Liver (tissue), 9 donors: ENCODE results near the gene P2RX5. TPM values are rescaled to one million over a fixed set of nuclear protein-coding genes. Genes with fewer than 3 reads are reported as not detected.

Experiments
- DNase-seq: peaks from one replicate; pipeline ENCODE4 v3.0.0-alpha.2; 2017; ENCODE audit warnings: low spot score
- H3K27ac ChIP-seq, 2 donors: one replicate each; pipeline ENCODE4 v1.7.0; 2013; ENCODE audit warnings: inconsistent platforms in 2 of 2, low read length in 2 of 2, control low read depth in 1 of 2, low read depth in 1 of 2, mild to moderate bottlenecking in 1 of 2
- H3K27me3 ChIP-seq, 4 donors: one replicate each; pipeline versions ENCODE4 v1.6.1 to v1.7.0; 2013; ENCODE audit warnings: low read length in 3 of 4, inconsistent platforms in 1 of 4, mild to moderate bottlenecking in 1 of 4, moderate library complexity in 1 of 4; ENCODE audit not compliant: control insufficient read depth in 4 of 4, insufficient read depth in 4 of 4
- H3K36me3 ChIP-seq, 4 donors: one replicate each; pipeline versions ENCODE4 v1.6.1 to v1.7.0; 2013; ENCODE audit warnings: low read length in 3 of 4, mild to moderate bottlenecking in 3 of 4, low read depth in 1 of 4, moderate library complexity in 1 of 4; ENCODE audit not compliant: control insufficient read depth in 4 of 4, insufficient read depth in 3 of 4
- H3K4me1 ChIP-seq, 4 donors: one replicate each; pipeline versions ENCODE4 v1.6.1 to v1.7.0; 2013; ENCODE audit warnings: low read length in 3 of 4, mild to moderate bottlenecking in 3 of 4, moderate library complexity in 1 of 4; ENCODE audit not compliant: control insufficient read depth in 4 of 4, insufficient read depth in 4 of 4
- H3K4me3 ChIP-seq, 3 donors: one replicate each; pipeline versions ENCODE4 v1.6.1 to v1.7.0; 2013; ENCODE audit warnings: low read length in 3 of 3, control low read depth in 1 of 3, low read depth in 1 of 3, mild to moderate bottlenecking in 1 of 3
- H3K9ac ChIP-seq, 2 donors: one replicate each; pipeline ENCODE4 v1.7.0; 2013; ENCODE audit warnings: low read length in 2 of 2, mild to moderate bottlenecking in 2 of 2, moderate library complexity in 2 of 2, control low read depth in 1 of 2, low read depth in 1 of 2
- H3K9me3 ChIP-seq, 4 donors: one replicate each; pipeline versions ENCODE4 v1.6.1 to v1.7.0; 2013; ENCODE audit warnings: low read length in 3 of 4; ENCODE audit not compliant: control insufficient read depth in 4 of 4
- EGR1 ChIP-seq, 2 donors: IDR thresholded peaks; 2 replicates each; pipeline ENCODE4 v1.6.1; 2016 to 2018; ENCODE audit warnings: antibody characterized with exemption in 2 of 2, low read depth in 2 of 2
- FOXA1 ChIP-seq: IDR thresholded peaks from 2 replicates; pipeline ENCODE4 v1.6.1; 2016; ENCODE audit warnings: antibody characterized with exemption
- FOXA2 ChIP-seq: IDR thresholded peaks from 2 replicates; pipeline ENCODE4 v1.6.1; 2016; ENCODE audit warnings: antibody characterized with exemption
- GABPA ChIP-seq, 2 donors: IDR thresholded peaks in 1 of 2; conservative IDR thresholded peaks in 1 of 2; 2 replicates each; pipeline ENCODE4 v1.6.1; 2016; ENCODE audit warnings: antibody characterized with exemption in 2 of 2, mild to moderate bottlenecking in 1 of 2, moderate library complexity in 1 of 2
- HNF4A ChIP-seq, 2 donors: conservative IDR thresholded peaks; 2 replicates each; pipeline ENCODE4 v1.6.1; 2016; ENCODE audit warnings: antibody characterized with exemption in 2 of 2, mild to moderate bottlenecking in 2 of 2
- HNF4G ChIP-seq: IDR thresholded peaks from 2 replicates; pipeline ENCODE4 v1.6.1; 2016; ENCODE audit warnings: antibody characterized with exemption
- JUND ChIP-seq, 2 donors: IDR thresholded peaks; 2 replicates each; pipeline ENCODE4 v1.6.1; 2016; ENCODE audit warnings: antibody characterized with exemption in 2 of 2
- NR2F2 ChIP-seq: IDR thresholded peaks from 2 replicates; pipeline ENCODE4 v1.6.1; 2016; ENCODE audit warnings: antibody characterized with exemption
- RAD21 ChIP-seq, 2 donors: IDR thresholded peaks; 2 replicates each; pipeline ENCODE4 v1.6.1; 2016; ENCODE audit warnings: antibody characterized with exemption in 2 of 2, mild to moderate bottlenecking in 2 of 2
- RXRA ChIP-seq, 2 donors: IDR thresholded peaks; 2 replicates each; pipeline ENCODE4 v1.6.1; 2017 to 2018; ENCODE audit warnings: antibody characterized with exemption in 2 of 2, mild to moderate bottlenecking in 1 of 2
- SP1 ChIP-seq: IDR thresholded peaks from 2 replicates; pipeline ENCODE4 v1.6.1; 2018; ENCODE audit warnings: antibody characterized with exemption, mild to moderate bottlenecking
- TAF1 ChIP-seq: conservative IDR thresholded peaks from 2 replicates; pipeline ENCODE4 v1.6.1; 2016; ENCODE audit warnings: antibody characterized with exemption, mild to moderate bottlenecking
- YY1 ChIP-seq: IDR thresholded peaks from 2 replicates; pipeline ENCODE4 v1.6.1; 2016; ENCODE audit warnings: antibody characterized with exemption, mild to moderate bottlenecking
- whole genome bisulfite sequencing: extraction: QIAGEN DNeasy Blood & Tissue Kit; methylation state at CpG from one replicate; pipeline ENCODE4 v1.1.7; 2013; 5-methylcytosine and 5-hydroxymethylcytosine counted together
- polyA plus RNA-seq, 2 donors: library from polyadenylated mRNA; stranded (reverse) in 1 of 2; unstranded in 1 of 2; fragments of 200-250 nt in 1 of 2; fragments of >200 nt in 1 of 2; fragmentation: Nextera tagmentation in 1 of 2; extraction: Ambion mirVana in 1 of 2; gene quantifications; one replicate each; pipeline versions ENCODE4 v1.2.1 to v1.2.3, GENCODE V29; 2013 to 2015
- total RNA-seq, 2 donors: library from RNA; depleted of rRNA; stranded (reverse); fragments of >200 nt; gene quantifications; one replicate each; pipeline ENCODE4 v1.2.3, GENCODE V29; 2014
- TF ChIP-seq, protein P1 (sequence below): IDR thresholded peaks from 2 replicates; pipeline ENCODE4 v1.6.1; 2016; ENCODE audit warnings: antibody characterized with exemption
- TF ChIP-seq, protein P2 (sequence below): IDR thresholded peaks from 2 replicates; pipeline ENCODE4 v1.6.1; 2016; ENCODE audit warnings: antibody characterized with exemption
- TF ChIP-seq, protein P3 (sequence below): fragments of 150-350 bp; IDR thresholded peaks from 2 replicates; pipeline ENCODE4 v1.5.1; 2017; ENCODE audit warnings: improper control_type of control experiment, low read depth, low read length; ENCODE audit not compliant: missing input control
- TF ChIP-seq, protein P4 (sequence below): IDR thresholded peaks from 2 replicates; pipeline ENCODE4 v1.6.1; 2016; ENCODE audit warnings: antibody characterized with exemption
- TF ChIP-seq, protein P5 (sequence below): IDR thresholded peaks from 2 replicates; pipeline ENCODE4 v1.6.1; 2016; ENCODE audit warnings: antibody characterized with exemption, mild to moderate bottlenecking
- donor health status: healthy.
- donor health status: healthy.
- donor health status: healthy.
- donor health status: healthy.
- donor health status: healthy.

The P2RX5 gene
- total and polyA plus RNA-seq, 4 donors = 0.31 to 1.8 (median 1.1) TPM

DNA sequence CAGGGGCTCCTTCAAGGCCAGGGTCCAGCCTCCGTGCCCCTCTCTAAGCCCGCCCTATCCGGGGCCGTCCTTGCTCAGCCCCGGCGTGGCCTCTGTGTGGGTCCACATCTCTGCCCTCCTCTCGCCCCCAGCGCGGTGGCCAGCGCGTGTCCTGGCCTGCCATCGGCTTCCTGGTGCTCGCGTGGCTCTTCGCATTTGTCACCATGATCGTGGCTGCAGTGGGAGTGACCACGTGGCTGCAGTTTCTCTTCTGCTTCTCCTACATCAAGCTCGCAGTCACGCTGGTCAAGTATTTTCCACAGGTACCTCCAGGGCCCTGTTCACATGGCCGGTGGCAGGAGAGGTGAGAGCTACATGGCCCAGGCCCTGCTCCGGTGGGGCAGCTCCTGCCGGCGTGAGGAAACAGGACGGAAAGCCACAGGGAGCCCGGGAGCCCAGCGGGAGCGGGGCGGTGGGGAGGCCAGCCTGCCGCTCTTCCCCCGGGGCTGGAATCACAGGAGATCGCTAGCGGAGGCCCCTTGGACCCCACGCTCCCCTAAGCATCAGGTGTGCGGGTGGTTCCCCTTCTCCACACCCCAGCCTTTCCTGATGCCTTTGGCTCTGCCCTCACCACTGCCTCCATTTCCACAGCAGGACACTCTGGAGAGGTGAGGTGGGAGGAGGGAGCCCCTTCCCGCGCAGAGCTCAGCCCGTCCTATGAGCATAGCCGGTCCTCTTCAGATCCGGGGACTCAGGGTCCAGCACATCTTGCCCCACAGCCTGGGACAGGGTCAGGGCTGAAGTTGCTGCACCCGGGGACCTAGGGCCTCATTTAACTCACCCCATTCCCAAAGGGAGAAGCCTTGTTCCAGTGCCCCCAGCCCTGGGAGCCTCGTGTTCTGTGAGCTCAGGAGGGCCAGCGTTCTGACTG, 37.8 kb downstream of the P2RX5 start:
- no peak overlapping the region for H3K9ac ChIP-seq
- no peak overlapping the region for H3K4me3 ChIP-seq
- WGBS = 92% methylated on average over 42 of the region's 42 CpGs

More for the DNA sequence above, 37.8 kb downstream of the P2RX5 start:
- no peaks in the 10 kb centered on the region for H3K27me3 ChIP-seq
- no peak for DNase-seq
- peaks cover 6 to 25% (median 7%) of the 10 kb centered on the region in 4 donors for H3K4me1 ChIP-seq
- TF ChIP-seq, protein P1, sequence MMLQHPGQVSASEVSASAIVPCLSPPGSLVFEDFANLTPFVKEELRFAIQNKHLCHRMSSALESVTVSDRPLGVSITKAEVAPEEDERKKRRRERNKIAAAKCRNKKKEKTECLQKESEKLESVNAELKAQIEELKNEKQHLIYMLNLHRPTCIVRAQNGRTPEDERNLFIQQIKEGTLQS = no peak
- TF ChIP-seq, protein P2, sequence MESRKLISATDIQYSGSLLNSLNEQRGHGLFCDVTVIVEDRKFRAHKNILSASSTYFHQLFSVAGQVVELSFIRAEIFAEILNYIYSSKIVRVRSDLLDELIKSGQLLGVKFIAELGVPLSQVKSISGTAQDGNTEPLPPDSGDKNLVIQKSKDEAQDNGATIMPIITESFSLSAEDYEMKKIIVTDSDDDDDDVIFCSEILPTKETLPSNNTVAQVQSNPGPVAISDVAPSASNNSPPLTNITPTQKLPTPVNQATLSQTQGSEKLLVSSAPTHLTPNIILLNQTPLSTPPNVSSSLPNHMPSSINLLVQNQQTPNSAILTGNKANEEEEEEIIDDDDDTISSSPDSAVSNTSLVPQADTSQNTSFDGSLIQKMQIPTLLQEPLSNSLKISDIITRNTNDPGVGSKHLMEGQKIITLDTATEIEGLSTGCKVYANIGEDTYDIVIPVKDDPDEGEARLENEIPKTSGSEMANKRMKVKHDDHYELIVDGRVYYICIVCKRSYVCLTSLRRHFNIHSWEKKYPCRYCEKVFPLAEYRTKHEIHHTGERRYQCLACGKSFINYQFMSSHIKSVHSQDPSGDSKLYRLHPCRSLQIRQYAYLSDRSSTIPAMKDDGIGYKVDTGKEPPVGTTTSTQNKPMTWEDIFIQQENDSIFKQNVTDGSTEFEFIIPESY = no peak
- TF ChIP-seq EGR1 (IDR thresholded peaks at IDR 0.05; ENCODE audit: low read depth in 2 of 2) (no peak), JUND (IDR thresholded peaks at IDR 0.05) (no peak), RAD21 (IDR thresholded peaks at IDR 0.05) (no peak), GABPA (IDR thresholded peaks at IDR 0.05 in 1 of 2, conservative IDR thresholded peaks at IDR 0.05 in 1 of 2) (no peak), TAF1 (no peak), RXRA (IDR thresholded peaks at IDR 0.05) (no peak), FOXA1 (no peak), SP1 (no peak), NR2F2 (no peak), FOXA2 (no peak), HNF4A (conservative IDR thresholded peaks at IDR 0.05) (no peak), HNF4G (no peak), YY1 (no peak)
- TF ChIP-seq, protein P3, sequence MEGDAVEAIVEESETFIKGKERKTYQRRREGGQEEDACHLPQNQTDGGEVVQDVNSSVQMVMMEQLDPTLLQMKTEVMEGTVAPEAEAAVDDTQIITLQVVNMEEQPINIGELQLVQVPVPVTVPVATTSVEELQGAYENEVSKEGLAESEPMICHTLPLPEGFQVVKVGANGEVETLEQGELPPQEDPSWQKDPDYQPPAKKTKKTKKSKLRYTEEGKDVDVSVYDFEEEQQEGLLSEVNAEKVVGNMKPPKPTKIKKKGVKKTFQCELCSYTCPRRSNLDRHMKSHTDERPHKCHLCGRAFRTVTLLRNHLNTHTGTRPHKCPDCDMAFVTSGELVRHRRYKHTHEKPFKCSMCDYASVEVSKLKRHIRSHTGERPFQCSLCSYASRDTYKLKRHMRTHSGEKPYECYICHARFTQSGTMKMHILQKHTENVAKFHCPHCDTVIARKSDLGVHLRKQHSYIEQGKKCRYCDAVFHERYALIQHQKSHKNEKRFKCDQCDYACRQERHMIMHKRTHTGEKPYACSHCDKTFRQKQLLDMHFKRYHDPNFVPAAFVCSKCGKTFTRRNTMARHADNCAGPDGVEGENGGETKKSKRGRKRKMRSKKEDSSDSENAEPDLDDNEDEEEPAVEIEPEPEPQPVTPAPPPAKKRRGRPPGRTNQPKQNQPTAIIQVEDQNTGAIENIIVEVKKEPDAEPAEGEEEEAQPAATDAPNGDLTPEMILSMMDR = no peak
- TF ChIP-seq, protein P4, sequence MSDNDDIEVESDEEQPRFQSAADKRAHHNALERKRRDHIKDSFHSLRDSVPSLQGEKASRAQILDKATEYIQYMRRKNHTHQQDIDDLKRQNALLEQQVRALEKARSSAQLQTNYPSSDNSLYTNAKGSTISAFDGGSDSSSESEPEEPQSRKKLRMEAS = no peak
- TF ChIP-seq, protein P5, sequence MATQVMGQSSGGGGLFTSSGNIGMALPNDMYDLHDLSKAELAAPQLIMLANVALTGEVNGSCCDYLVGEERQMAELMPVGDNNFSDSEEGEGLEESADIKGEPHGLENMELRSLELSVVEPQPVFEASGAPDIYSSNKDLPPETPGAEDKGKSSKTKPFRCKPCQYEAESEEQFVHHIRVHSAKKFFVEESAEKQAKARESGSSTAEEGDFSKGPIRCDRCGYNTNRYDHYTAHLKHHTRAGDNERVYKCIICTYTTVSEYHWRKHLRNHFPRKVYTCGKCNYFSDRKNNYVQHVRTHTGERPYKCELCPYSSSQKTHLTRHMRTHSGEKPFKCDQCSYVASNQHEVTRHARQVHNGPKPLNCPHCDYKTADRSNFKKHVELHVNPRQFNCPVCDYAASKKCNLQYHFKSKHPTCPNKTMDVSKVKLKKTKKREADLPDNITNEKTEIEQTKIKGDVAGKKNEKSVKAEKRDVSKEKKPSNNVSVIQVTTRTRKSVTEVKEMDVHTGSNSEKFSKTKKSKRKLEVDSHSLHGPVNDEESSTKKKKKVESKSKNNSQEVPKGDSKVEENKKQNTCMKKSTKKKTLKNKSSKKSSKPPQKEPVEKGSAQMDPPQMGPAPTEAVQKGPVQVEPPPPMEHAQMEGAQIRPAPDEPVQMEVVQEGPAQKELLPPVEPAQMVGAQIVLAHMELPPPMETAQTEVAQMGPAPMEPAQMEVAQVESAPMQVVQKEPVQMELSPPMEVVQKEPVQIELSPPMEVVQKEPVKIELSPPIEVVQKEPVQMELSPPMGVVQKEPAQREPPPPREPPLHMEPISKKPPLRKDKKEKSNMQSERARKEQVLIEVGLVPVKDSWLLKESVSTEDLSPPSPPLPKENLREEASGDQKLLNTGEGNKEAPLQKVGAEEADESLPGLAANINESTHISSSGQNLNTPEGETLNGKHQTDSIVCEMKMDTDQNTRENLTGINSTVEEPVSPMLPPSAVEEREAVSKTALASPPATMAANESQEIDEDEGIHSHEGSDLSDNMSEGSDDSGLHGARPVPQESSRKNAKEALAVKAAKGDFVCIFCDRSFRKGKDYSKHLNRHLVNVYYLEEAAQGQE = no peak
- H3K9me3 ChIP-seq = no peaks in the 10 kb centered on the region
- no peak overlapping the region for H3K27ac ChIP-seq
- H3K36me3 ChIP-seq = peaks cover 0 to 7% (median under 1%) of the 10 kb centered on the region in 4 donors
